ENCODE measurements around the gene SCARB1.

SCARB1 gene

GRCh38 chr12:124760560-124760959 is 103.1 kb downstream of the SCARB1 start:
- no peak for DNase-seq (ENCODE audit: low spot score)

DNA sequence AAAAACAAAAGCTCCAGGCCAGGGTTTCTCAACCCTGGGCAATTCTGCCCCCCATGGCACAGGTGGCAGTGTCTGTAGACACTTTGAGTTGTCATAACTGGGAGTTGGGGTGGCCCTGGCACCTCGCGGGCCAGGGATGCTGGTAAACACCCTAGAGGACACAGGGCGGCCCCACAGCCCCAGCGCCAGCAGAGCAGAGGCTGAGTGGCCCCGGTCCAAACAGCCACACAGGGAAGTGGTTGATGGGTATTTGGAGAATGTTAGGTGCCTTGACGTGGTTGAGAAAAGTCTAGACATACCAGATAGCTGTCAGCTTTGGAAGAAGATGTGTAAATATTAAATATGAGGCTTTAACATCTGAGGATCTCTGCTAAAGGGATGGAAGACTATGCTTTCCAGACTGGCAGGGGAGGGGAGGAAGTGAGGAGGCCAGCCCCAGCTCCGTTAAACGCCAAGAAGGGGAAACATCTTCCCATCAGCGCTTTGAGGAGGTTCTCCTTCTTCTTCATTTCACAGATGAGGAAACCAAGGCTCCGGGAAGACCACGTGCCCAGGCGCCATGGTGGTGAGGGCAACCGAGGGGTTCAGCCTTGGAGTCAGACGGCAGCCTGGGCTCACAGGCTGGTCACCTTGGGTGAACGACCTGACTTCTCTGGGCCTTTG is 103.7 kb downstream of the SCARB1 start:
- no peak for DNase-seq (ENCODE audit: low spot score)

DNA sequence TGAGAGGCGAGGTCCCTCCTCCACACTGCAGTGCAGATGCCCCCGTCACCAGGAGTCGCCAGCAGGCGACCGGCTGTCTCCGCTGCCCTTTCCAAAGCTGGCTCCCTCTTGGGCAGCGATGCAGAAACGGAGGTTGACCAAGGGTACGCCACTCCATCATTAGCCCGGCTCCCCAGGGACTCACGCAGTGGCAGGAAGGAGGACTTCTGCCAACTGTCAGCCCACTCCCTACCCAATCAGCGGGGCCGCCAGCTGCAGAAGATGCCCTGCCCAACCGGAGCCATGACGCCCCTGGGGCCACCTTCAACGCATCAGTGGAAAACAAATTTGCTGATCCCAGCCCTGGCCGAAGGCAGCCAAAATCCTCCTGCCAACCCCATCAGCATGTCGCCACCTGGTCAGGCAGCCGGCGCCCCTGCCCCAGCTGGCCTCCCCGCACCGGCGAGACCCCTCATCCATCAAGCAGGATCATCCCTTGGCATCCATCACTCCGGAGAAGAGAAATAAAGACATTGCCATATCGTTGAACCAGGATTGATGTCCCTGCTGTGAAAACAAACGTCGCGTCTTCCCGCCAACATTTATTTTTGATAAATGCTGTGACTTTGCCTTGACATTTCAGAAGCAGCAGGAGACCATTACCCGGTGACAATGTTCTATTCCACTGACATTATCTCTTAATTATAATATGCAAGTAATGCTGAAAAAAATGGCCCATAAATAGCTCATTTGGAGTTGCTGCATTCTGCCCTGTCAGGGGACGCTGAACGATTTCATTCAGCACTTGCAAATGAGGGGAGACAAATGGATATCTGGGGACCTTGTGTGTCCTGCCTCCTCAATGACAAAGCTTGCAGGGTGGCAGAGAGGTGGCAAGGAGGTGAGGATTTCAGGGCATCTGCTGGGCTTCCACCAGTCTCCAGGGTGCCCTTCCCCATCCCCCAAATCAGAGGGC is 105.1 kb downstream of the SCARB1 start:
- no peak for DNase-seq (ENCODE audit: low spot score)

DNA sequence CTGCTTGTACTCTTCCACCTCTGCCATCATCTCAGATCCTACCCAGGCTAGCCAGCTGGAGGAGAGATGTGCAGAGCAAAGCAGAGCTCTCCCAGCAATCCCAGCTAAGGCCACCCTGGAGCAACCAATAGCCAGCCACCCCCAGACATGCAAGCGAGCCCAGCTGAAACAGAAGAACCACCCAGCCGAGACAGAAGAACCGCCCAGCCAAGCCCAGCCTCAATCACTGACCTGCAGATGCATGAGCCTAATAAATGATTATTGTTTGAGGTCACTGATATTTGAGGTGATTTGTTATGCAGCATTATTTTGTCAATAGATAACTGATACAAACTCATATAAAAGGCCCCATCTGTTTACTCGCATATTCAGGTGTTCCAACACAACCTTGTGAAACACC is 106.3 kb downstream of the SCARB1 start:
- no peak for DNase-seq (ENCODE audit: low spot score)

DNA sequence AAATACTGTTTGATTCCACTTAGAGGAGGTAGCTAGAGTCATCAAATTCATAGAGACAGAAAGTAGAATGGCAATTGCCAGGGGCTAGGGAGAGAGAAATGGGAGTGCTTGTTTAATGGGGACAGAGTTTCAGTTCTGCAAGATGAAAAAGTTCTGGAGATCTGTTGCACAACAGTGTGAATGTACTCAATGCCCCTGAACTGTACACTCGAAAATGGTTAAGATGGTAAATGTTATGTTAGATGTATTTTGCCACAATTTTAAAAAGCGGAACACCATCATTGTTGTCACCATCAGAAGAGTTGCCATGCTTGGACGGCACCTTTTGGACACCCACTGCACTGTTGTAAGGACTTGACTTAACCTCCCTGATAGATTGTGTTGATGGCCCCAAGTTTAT is 106.9 kb downstream of the SCARB1 start:
- DNase-seq (ENCODE audit: low spot score): no peak

DNA sequence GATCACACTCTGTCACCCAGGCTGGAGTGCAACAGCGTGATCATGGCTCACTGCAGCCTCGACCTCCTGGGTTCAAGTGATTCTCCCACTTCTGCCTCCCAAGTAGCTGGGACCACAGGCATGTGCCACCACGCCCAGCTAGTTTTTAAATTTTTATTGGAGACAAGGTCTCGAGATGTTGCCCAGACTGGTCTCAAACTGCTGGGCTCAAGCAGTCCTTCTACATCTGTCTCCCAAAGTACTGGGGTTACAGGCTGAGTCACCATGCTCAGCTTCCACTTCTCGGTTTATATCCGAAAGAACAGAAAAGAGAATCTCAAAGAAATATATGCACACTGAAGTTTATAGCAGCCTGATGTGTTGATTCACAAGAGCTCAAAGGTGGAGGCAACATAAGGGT is 107.5 kb downstream of the SCARB1 start:
- DNase-seq (ENCODE audit: low spot score): no peak

- DNase-seq (ENCODE audit: low spot score): no peak
These were observed 107.9 kb downstream of the SCARB1 start for GRCh38 chr12:124755801-124756148.

DNA sequence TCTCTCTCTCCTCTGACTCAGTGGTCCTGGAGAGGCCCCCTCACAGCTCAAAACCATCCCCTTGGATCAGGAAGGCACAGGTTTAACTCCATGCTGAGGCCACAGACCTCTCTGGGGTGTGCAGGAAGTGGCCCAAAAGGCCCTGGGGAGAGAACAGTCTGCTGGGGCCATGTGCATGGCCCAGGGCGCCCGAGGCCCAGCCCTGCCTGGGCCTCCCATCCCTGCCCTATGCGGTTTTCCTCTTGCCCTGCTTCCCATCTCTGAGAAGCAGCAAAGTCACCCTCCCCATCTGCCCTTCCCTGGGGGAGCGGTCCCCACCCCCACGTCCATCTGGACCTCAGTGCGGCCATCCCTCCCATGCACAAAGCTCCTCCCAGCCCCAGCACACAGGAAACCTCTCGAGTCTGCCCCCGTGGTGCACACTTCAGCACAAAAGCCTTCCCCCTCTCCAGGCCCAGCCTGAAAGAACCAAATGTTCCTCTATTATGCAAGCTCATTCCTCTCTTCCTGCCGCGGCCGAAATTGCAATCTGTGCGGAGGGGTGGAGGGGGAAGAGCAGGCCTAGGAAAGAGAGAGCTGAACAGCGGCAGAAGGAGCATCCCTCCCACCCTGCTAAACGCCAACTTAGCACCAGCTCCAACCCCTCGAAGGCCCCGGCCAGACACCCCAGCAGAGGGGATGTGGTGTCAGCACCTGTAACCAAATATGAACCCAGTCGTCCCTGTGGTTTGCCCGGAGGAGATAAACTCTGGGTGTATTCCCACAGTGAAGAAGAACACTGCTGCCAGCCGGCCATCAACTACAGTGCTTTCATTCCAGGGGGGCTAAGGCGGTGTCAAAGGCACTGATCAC is 108.5 kb downstream of the SCARB1 start:
- DNase-seq (ENCODE audit: low spot score): no peak

- no peak for DNase-seq (ENCODE audit: low spot score)
These were observed 109.2 kb downstream of the SCARB1 start for GRCh38 chr12:124754491-124754890.

GRCh38 chr12:124753993-124754392 is 109.7 kb downstream of the SCARB1 start:
- no peak for DNase-seq (ENCODE audit: low spot score)

GRCh38 chr12:124753228-124753591 is 110.5 kb downstream of the SCARB1 start:
- DNase-seq (ENCODE audit: low spot score): no peak

GRCh38 chr12:124752437-124753227 is 111.0 kb downstream of the SCARB1 start:
- no peak for DNase-seq (ENCODE audit: low spot score)

DNA sequence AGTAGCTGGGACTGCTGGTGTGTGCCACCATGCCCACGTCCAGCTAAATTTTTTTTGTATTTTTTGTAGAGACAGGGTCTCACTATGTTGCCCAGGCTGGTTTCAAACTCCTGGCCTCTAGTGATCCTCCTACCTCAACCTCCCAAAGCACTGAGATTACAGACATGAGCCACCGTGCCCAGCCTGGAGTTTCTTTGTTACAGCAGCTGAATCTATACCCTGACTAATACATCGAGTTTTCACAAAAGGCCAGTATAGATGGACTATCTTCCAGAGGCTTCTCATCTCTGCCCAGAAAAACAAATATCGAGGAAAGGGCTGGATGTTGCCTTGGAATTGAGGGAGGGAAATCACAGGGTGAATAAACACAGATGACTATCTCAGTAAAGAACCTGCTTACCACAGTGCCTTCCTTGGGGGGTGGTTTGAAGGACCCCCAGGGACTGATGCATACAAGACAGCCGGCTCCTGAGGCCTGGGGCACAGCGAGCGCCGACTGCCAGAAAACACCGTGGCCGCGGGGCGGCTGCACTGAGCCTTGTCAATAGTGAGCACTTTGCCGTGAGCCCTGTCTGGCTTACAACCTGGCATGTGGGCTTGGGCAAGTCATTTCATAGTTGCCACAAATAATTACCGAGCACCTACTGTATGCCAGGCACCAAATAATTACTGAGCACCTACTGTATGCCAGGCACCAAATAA is 111.9 kb downstream of the SCARB1 start:
- DNase-seq (ENCODE audit: low spot score): no peak

DNA sequence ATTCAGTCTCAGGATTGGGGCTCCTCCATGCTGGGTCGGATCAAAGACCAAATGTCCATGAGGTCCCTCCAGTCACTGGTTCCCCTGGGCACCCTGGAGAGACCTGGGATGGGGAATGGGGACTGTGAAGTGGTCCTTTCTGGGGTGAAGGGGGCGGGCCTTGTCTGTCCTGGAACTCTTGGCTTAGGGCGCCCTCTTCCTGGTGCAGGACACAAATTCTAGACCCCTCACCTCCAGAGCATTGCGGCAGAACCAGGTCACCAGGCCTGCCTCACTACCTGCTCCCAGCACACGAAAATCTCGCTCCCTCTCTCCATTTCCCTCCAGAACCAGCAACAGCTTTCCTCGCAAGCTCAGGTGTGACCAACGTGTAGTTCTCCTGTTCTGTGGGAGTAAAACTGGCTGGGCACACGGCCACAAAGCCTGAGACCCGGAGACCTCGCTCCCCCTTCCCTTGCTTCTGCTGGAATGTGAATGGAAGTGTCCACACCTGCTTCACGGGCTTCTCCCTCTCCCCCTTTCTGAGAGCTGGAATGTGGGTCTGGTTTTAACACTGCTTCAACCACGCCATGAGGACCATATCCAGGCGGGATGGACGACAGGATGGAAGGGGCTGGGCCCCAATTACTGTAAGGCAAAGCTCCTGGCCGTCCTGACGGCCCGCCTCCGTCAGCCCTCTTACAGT is 112.7 kb downstream of the SCARB1 start:
- DNase-seq (ENCODE audit: low spot score): no peak

DNA sequence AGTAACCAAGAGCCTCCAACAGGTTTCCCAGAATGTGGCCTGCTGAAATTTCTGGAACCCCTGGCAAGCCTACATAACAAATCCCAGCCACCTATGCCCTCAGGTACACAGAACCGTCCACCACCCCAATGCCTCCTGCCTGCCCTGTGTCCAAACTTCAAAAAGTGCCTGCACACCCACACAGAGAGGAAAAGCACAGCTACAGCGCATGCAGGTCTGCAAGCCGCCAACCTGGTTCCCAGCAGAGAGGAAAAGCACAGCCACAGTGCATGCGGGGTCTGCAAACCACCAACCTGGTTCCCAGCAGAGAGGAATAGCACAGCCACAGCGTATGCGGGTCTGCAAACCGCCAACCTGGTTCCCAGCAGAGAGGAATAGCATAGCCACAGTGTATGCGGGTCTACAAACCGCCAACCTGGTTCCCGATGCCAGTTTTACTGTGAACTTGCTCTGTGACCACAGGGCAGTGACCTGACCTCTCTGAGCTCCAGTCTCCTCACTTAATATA is 113.5 kb downstream of the SCARB1 start:
- no peak for DNase-seq (ENCODE audit: low spot score)

GRCh38 chr12:124749725-124750124 is 113.9 kb downstream of the SCARB1 start:
- DNase-seq (ENCODE audit: low spot score): no peak

DNA sequence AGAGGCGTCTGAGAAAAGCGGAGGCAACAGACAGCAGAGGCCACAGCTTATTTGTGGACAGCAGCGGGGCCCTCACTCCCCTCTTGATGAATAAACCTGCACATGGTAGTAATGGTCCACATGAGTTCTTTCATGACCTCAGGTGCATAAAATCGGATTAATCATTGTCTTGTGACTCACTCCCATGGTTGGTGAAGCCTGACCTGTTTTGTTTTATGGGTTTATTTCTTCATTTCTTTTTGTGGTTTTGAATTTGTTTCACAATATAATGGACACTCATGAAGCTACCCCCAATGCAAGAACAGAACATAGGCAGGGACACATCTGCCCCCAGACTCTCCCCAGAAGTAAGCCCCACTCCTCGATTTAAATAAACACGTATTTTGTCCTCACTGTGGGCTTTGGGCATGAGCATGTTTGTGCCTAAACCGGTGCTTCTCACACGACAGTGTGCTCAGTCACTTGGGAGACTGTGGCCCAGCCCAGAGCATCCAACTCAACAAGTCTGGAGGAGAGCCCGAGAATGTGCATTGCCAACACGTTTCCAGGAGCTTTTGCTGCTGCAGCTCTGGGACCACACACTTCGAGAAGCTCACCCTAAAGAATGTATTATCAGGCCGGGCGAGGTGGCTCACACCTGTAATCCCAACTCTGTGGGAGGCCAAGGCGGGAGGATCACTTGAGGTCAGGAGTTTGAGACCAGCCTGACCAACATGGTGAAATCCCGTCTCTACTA is 116.1 kb downstream of the SCARB1 start:
- no peak for DNase-seq (ENCODE audit: low spot score)

GRCh38 chr12:124746649-124747425 is 116.8 kb downstream of the SCARB1 start:
- DNase-seq (ENCODE audit: low spot score): no peak
